GM12878 (cell line): ENCODE data around the gene PHKB. TPM values are rescaled to one million over a fixed set of nuclear protein-coding genes. Genes with fewer than 3 reads are reported as not detected.
A peak's percentile ranks its signal among the peaks of the same experiment; 100 is the strongest.

ENCODE experiments used
- BMI1 ChIP-seq: fragments of 450-650 bp; IDR thresholded peaks from 2 replicates; pipeline ENCODE4 v1.6.1; 2016; ENCODE audit warnings: mild to moderate bottlenecking, moderate library complexity, borderline replicate concordance
- CBFB ChIP-seq: IDR thresholded peaks from 2 replicates; pipeline ENCODE4 v1.6.1; 2016; ENCODE audit warnings: antibody characterized with exemption, low read depth
- JUND ChIP-seq: IDR thresholded peaks from 2 replicates; pipeline ENCODE4 v1.6.1; 2012; ENCODE audit warnings: low read depth, mild to moderate bottlenecking, low read length, improper control_type of control experiment, moderate library complexity
- KAT2A ChIP-seq: conservative IDR thresholded peaks from 2 replicates; pipeline ENCODE4 v1.6.1; 2011; ENCODE audit warnings: low read depth, low read length; ENCODE audit not compliant: control insufficient read depth
- MTA2 ChIP-seq: fragments of 450-650 bp; IDR thresholded peaks from 2 replicates; pipeline ENCODE4 v1.6.1; 2016; ENCODE audit warnings: low read depth, mild to moderate bottlenecking, moderate library complexity
- MYB ChIP-seq: fragments of 150-350 bp; IDR thresholded peaks from 2 replicates; pipeline ENCODE4 v1.6.1; 2014; ENCODE audit warnings: mild to moderate bottlenecking, low read depth, low read length, borderline replicate concordance
- MYC ChIP-seq: IDR thresholded peaks from 2 replicates; pipeline ENCODE4 v1.6.1; 2011; ENCODE audit warnings: mild to moderate bottlenecking, low read length, moderate library complexity, inconsistent platforms; ENCODE audit not compliant: insufficient read depth, insufficient replicate concordance, insufficient read length, severe bottlenecking
- NBN ChIP-seq: fragments of 450-650 bp; IDR thresholded peaks from 2 replicates; pipeline ENCODE4 v1.6.1; 2016
- NR2C2 ChIP-seq: IDR thresholded peaks from 2 replicates; pipeline ENCODE4 v1.6.1; 2011; ENCODE audit warnings: borderline replicate concordance, low read depth; ENCODE audit not compliant: control insufficient read depth, insufficient read length
- NRF1 ChIP-seq: conservative IDR thresholded peaks from 2 replicates; pipeline ENCODE4 v1.6.1; 2011; ENCODE audit warnings: mild to moderate bottlenecking, low read depth, low read length, improper control_type of control experiment
- POLR2A ChIP-seq: IDR thresholded peaks from 2 replicates; pipeline ENCODE4 v1.6.1; 2011; ENCODE audit warnings: low read depth, mild to moderate bottlenecking, low read length
- RFX5 ChIP-seq: IDR thresholded peaks from 2 replicates; pipeline ENCODE4 v1.6.1; 2011; ENCODE audit warnings: low read depth, low read length, improper control_type of control experiment
- STAT3 ChIP-seq: IDR thresholded peaks from 2 replicates; pipeline ENCODE4 v1.6.1; 2011; ENCODE audit warnings: low read depth, low read length, improper control_type of control experiment
- WRNIP1 ChIP-seq: IDR thresholded peaks from 2 replicates; pipeline ENCODE4 v1.6.1; 2011; ENCODE audit warnings: low read depth, low read length, improper control_type of control experiment, borderline replicate concordance
- ZNF622 ChIP-seq: fragments of 450-650 bp; IDR thresholded peaks from 2 replicates; pipeline ENCODE4 v1.6.1; 2017; ENCODE audit warnings: mild to moderate bottlenecking, inconsistent platforms
- polyA plus RNA-seq, 11 experiments: library from polyadenylated mRNA; depleted of rRNA in 4 of 11; unstranded in 6 of 11; stranded (reverse) in 5 of 11; fragments of >200 nt; fragmentation: Nextera tagmentation in 4 of 11; fragmentation: Illumina TruSeq in 1 of 11; extraction: Ambion mirVana in 4 of 11; extraction: Trizol in 1 of 11; gene quantifications; 1 replicate in 1 of 11; 2 replicates in 10 of 11; pipeline versions ENCODE4 v1.2.1 to v1.2.3, GENCODE V29; 2011 to 2016; ENCODE audit warnings: inconsistent platforms in 2 of 11, missing spikeins in 2 of 11, low read depth in 1 of 11
- total RNA-seq, 4 experiments: library from RNA; depleted of rRNA in 3 of 4; stranded (reverse); fragments of >200 nt in 3 of 4; fragmentation: Illumina TruSeq in 1 of 4; extraction: Trizol in 1 of 4; gene quantifications; 2 replicates each; pipeline versions ENCODE4 v1.2.1 to v1.2.3, GENCODE V29; 2013 to 2021
- TF ChIP-seq, protein P1 (sequence below): fragments of 450-650 bp; IDR thresholded peaks from 2 replicates; pipeline ENCODE4 v1.6.1; 2017; ENCODE audit warnings: mild to moderate bottlenecking, moderate library complexity
- TF ChIP-seq, protein P2 (sequence below): fragments of 450-650 bp; IDR thresholded peaks from 2 replicates; pipeline ENCODE4 v1.6.1; 2017; ENCODE audit warnings: mild to moderate bottlenecking
- TF ChIP-seq, protein P3 (sequence below): IDR thresholded peaks from 2 replicates; pipeline ENCODE4 v1.6.1; 2011; ENCODE audit warnings: low read depth, low read length, improper control_type of control experiment, borderline replicate concordance
- TF ChIP-seq, protein P4 (sequence below): IDR thresholded peaks from 2 replicates; pipeline ENCODE4 v1.6.1; 2011; ENCODE audit warnings: low read depth, mild to moderate bottlenecking, low read length, moderate library complexity, borderline replicate concordance; ENCODE audit errors: extremely low read depth

PHKB gene
- total and polyA plus RNA-seq, 10 of the 15 experiments (the other 5 are each of a cell fraction or from before 2014, with no cell fraction given), result 14.2 to 65.6 (median 37.0) TPM

DNA sequence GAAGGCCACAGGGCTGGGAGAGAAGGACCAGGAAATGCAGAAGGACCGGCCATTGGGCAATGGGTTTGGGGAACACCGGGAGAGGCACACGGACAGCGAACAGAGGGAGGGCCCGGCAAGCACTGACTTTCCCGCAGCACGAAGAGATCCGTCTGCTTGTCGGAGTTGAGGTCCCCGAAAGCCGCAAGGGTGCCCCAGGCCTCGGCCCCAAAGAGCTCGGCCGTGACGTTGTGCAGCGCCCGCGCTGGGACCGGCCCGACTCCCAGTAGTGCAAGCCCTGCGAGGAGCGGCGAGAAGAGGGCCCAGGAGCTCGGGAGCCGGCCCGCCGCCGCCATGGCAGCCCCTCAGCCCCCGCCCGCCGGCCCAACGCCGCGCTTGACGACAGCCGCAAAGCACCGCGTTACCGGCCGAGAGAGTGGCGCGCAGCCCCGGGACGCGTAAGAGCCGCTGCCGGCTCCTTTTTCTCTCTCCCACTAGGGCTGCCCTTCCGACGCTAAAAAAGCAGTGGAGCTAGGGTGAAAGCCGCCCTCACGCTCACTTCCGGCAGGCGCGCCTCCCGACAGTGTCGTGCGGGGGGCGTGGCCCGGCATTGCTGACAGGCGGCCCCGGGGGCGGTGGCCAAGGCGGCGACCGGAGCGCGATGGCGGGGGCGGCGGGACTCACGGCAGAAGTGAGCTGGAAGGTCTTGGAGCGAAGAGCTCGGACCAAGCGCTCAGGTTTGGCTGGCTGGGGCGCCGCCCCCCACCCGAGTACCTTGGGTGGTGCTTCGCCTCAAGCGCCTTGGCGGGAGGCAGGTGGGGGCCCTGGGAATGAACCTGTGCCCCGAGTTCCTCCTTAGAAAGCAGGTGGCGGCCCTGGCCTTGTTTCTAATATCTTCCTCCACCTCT lies at the start of gene PHKB, which contains the start of gene ITFG1 (continued):
- TF ChIP-seq, protein P1, sequence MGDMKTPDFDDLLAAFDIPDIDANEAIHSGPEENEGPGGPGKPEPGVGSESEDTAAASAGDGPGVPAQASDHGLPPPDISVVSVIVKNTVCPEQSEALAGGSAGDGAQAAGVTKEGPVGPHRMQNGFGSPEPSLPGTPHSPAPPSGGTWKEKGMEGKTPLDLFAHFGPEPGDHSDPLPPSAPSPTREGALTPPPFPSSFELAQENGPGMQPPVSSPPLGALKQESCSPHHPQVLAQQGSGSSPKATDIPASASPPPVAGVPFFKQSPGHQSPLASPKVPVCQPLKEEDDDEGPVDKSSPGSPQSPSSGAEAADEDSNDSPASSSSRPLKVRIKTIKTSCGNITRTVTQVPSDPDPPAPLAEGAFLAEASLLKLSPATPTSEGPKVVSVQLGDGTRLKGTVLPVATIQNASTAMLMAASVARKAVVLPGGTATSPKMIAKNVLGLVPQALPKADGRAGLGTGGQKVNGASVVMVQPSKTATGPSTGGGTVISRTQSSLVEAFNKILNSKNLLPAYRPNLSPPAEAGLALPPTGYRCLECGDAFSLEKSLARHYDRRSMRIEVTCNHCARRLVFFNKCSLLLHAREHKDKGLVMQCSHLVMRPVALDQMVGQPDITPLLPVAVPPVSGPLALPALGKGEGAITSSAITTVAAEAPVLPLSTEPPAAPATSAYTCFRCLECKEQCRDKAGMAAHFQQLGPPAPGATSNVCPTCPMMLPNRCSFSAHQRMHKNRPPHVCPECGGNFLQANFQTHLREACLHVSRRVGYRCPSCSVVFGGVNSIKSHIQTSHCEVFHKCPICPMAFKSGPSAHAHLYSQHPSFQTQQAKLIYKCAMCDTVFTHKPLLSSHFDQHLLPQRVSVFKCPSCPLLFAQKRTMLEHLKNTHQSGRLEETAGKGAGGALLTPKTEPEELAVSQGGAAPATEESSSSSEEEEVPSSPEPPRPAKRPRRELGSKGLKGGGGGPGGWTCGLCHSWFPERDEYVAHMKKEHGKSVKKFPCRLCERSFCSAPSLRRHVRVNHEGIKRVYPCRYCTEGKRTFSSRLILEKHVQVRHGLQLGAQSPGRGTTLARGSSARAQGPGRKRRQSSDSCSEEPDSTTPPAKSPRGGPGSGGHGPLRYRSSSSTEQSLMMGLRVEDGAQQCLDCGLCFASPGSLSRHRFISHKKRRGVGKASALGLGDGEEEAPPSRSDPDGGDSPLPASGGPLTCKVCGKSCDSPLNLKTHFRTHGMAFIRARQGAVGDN, result peak; percentile 21; the same call in 1 of the 2 replicates
- no peak for TF ChIP-seq RFX5
- peak; percentile 38; the same call in 1 of the 2 replicates for TF ChIP-seq CBFB
- TF ChIP-seq JUND, result no peak
- TF ChIP-seq MYB, result no peak
- TF ChIP-seq, protein P2, sequence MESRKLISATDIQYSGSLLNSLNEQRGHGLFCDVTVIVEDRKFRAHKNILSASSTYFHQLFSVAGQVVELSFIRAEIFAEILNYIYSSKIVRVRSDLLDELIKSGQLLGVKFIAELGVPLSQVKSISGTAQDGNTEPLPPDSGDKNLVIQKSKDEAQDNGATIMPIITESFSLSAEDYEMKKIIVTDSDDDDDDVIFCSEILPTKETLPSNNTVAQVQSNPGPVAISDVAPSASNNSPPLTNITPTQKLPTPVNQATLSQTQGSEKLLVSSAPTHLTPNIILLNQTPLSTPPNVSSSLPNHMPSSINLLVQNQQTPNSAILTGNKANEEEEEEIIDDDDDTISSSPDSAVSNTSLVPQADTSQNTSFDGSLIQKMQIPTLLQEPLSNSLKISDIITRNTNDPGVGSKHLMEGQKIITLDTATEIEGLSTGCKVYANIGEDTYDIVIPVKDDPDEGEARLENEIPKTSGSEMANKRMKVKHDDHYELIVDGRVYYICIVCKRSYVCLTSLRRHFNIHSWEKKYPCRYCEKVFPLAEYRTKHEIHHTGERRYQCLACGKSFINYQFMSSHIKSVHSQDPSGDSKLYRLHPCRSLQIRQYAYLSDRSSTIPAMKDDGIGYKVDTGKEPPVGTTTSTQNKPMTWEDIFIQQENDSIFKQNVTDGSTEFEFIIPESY, result no peak
- TF ChIP-seq KAT2A, result no peak
- no peak for TF ChIP-seq ZNF622
- TF ChIP-seq STAT3, result no peak
- TF ChIP-seq, protein P3, sequence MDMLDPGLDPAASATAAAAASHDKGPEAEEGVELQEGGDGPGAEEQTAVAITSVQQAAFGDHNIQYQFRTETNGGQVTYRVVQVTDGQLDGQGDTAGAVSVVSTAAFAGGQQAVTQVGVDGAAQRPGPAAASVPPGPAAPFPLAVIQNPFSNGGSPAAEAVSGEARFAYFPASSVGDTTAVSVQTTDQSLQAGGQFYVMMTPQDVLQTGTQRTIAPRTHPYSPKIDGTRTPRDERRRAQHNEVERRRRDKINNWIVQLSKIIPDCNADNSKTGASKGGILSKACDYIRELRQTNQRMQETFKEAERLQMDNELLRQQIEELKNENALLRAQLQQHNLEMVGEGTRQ, result no peak
- TF ChIP-seq POLR2A, result peak; percentile 95
- no peak for TF ChIP-seq NBN
- no peak for TF ChIP-seq MTA2
- no peak for TF ChIP-seq NR2C2
- TF ChIP-seq BMI1, result no peak
- TF ChIP-seq WRNIP1, result no peak
- TF ChIP-seq MYC, result no peak
- TF ChIP-seq, protein P4, sequence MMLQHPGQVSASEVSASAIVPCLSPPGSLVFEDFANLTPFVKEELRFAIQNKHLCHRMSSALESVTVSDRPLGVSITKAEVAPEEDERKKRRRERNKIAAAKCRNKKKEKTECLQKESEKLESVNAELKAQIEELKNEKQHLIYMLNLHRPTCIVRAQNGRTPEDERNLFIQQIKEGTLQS, result peak; percentile 91
- TF ChIP-seq NRF1, result no peak
